HG02938 (cell line): ENCODE measurements around the gene CEP72.
"Not testable (repeated sequence)": the region's sequence is repeated elsewhere in the genome, so short reads cannot be mapped to it uniquely, and the experiment has no call there.

Experiments used
- ATAC-seq: cut with Tn5 transposase; IDR thresholded peaks from one replicate; pipeline ENCODE4 v1.9.1; 2021; ENCODE audit warnings: mild to moderate bottlenecking, moderate library complexity; ENCODE audit not compliant: unreplicated experiment

Gene CEP72

GRCh38 chr5:595285-595875, 16.8 kb upstream of the CEP72 start:
- ATAC-seq, result no peak

- ATAC-seq, result no peak
Observed at GRCh38 chr5:597871-598563, 14.1 kb upstream of the CEP72 start.

- no peak for ATAC-seq
Observed at GRCh38 chr5:598564-598890, 13.6 kb upstream of the CEP72 start.

- ATAC-seq, result no peak
Observed at GRCh38 chr5:600886-601541, 11.1 kb upstream of the CEP72 start.

GRCh38 chr5:601771-602465, 10.2 kb upstream of the CEP72 start:
- no peak for ATAC-seq

- ATAC-seq, result no peak
Observed at GRCh38 chr5:602466-603035, 9.6 kb upstream of the CEP72 start.

GRCh38 chr5:603081-603998, 8.8 kb upstream of the CEP72 start:
- no peak for ATAC-seq

GRCh38 chr5:604391-604831, 7.7 kb upstream of the CEP72 start:
- ATAC-seq, result no peak

GRCh38 chr5:605090-605489, 7.0 kb upstream of the CEP72 start:
- not testable (repeated sequence) for ATAC-seq

GRCh38 chr5:606061-606460, 6.1 kb upstream of the CEP72 start:
- no peak for ATAC-seq

- ATAC-seq, result no peak
Observed at GRCh38 chr5:606526-607399, 5.4 kb upstream of the CEP72 start.

GRCh38 chr5:607541-608428, 4.4 kb upstream of the CEP72 start:
- no peak for ATAC-seq

- no peak for ATAC-seq
Observed at GRCh38 chr5:608429-609370, 3.4 kb upstream of the CEP72 start.

GRCh38 chr5:609506-609905, 2.6 kb upstream of the CEP72 start:
- ATAC-seq, result no peak

- no peak for ATAC-seq
Observed at GRCh38 chr5:610011-610743, 2.0 kb upstream of the CEP72 start.
